ENCODE measurements around the gene FSTL4. TPM values are rescaled to one million over a fixed set of nuclear protein-coding genes. Genes with fewer than 3 reads are reported as not detected.
A peak's percentile ranks its signal among the peaks of the same experiment; 100 is the strongest.

FSTL4 gene
- total RNA-seq, 6 donors from 2014 or later = 0.49 to 4.6 (median 1.1) TPM

DNA sequence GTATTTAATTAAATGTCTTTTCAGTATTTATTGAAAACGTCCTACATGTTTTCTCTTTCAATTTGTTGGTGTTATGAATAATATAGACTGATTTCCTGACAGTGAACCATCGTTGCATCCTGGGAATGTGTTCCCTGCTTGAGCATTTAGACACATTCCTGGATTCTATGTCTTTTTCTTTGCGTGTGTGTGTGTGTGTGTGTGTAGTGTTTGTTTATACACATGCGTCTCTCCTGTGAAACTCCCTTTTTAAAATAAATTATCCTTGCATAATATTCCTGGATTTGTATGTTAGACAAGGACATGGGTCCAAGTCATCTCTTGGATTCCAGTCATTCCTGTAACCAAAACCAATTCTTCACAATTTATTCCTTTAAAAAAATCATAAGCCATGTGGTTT is 407.1 kb downstream of the FSTL4 start:
- Histone ChIP-seq H3K4me1 (no peaks in the 10 kb centered on the region), H3K4me3 (no peak overlapping the region), H3K27me3 (no peaks in the 10 kb centered on the region), H3K36me3 (no peaks in the 10 kb centered on the region), H3K9me3 (no peaks in the 10 kb centered on the region), H3K27ac (peak overlapping the region in 1 of 4 donors; percentile 14)
- DNase-seq = no peak
- ATAC-seq (ENCODE audit: low FRiP score in 2 of 2) = no peak
- TF ChIP-seq, protein P1, sequence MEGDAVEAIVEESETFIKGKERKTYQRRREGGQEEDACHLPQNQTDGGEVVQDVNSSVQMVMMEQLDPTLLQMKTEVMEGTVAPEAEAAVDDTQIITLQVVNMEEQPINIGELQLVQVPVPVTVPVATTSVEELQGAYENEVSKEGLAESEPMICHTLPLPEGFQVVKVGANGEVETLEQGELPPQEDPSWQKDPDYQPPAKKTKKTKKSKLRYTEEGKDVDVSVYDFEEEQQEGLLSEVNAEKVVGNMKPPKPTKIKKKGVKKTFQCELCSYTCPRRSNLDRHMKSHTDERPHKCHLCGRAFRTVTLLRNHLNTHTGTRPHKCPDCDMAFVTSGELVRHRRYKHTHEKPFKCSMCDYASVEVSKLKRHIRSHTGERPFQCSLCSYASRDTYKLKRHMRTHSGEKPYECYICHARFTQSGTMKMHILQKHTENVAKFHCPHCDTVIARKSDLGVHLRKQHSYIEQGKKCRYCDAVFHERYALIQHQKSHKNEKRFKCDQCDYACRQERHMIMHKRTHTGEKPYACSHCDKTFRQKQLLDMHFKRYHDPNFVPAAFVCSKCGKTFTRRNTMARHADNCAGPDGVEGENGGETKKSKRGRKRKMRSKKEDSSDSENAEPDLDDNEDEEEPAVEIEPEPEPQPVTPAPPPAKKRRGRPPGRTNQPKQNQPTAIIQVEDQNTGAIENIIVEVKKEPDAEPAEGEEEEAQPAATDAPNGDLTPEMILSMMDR (IDR thresholded peaks at IDR 0.05) = no peak
- no peak for TF ChIP-seq EP300 (IDR thresholded peaks at IDR 0.05)
- TF ChIP-seq POLR2AphosphoS5 (IDR thresholded peaks at IDR 0.05) = no peak
- TF ChIP-seq POLR2A (IDR thresholded peaks at IDR 0.05) = no peak
- 32 to 46% methylated on average over 4 of the region's 4 CpGs for WGBS, 2 donors

DNA sequence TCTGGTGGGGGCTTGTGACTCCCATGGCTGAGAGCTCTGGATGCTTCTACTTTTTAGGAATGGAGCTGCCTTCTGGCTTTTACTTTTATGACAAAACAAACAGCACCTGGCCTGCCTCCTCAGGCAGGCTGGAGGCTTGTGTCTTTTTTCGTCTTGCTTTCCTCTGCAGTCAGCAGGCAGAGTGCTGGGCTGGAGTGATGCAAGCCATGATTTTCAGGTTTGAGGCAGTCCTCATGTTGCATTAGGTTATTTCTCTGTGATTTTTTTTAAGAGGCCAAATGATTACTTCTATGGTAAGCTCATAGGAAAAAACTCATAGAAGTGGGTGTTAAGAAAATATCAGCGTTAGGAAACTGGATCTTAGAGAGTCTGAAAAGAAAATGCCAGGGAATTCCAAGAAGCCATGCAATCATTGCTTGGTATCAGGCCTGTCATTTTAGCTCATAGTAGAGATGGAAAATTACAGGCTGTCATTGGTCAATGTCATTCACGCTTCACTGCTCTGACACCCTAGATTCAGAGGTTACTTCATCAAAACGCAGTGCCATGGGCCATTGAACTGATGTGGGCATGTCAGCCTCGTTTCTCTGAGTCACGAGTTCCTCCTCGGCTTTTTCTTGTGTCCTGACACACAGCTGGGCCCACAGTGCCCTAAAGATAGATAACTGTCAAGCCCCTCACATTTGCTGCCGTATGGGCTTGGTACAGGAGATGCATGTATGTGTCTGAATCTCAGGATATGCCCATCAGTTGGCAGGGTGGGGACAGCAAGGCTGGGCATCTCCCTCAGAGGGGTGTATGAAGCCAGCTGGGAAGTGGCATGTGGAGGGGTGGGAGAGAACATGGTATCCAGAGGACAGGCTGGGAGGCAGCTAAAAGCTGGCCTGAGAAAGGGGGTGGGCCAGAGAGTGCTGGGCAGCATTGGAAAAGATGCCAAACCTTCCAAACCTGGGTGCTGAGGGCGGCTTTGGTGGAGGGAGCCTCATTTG is 408.7 kb downstream of the FSTL4 start:
- H3K27ac ChIP-seq = peak overlapping the region in 2 of 4 donors; percentile 7 to 42
- H3K4me3 ChIP-seq = no peak overlapping the region
- DNase-seq = no peak
- no peaks in the 10 kb centered on the region for H3K9me3 ChIP-seq
- no peaks in the 10 kb centered on the region for H3K36me3 ChIP-seq
- WGBS, 2 donors = 66 to 79% methylated on average over 9 of the region's 9 CpGs
- ATAC-seq (ENCODE audit: low FRiP score in 2 of 2) = no peak
- TF ChIP-seq POLR2AphosphoS5 (IDR thresholded peaks at IDR 0.05) (no peak), EP300 (IDR thresholded peaks at IDR 0.05) (no peak), POLR2A (IDR thresholded peaks at IDR 0.05) (no peak)
- TF ChIP-seq, protein P1 (IDR thresholded peaks at IDR 0.05) = no peak
- H3K27me3 ChIP-seq = no peaks in the 10 kb centered on the region
- no peaks in the 10 kb centered on the region for H3K4me1 ChIP-seq

DNA sequence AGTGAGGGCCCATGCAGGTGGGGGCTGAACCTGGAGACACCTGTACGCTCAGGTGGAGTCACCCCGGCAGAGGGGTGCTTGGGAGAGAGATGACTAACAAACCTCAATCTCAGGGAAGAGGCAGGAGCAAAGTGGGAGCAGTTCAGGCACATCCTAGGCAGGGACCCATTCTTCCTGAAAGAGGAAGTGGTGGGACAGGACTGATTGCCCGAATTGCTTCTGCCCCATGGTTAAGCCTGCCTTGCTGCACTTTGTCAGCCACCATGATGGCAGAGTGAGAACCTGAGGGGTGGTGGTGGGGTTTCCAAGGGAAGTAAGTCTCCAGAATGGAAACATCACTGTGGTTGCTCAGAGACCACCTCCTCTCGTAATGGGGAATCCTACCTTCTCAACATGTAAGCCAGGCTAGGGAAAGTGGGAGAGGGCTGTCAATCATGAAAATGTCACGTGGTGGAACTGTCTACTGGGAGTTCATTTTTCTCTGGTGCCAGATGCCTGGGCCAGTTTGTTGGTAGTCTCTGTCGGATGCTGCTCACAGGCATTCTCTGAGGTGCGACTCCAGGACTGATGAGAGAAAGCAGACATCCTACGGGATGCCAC is 410.2 kb downstream of the FSTL4 start:
- 92 to 98% methylated on average over 5 to 8 of the region's 8 CpGs for WGBS, 2 donors
- ATAC-seq (ENCODE audit: low FRiP score in 2 of 2) (no peak), DNase-seq (no peak)
- no peak for TF ChIP-seq POLR2AphosphoS5 (IDR thresholded peaks at IDR 0.05)
- TF ChIP-seq, protein P1 (IDR thresholded peaks at IDR 0.05) = no peak
- TF ChIP-seq POLR2A (IDR thresholded peaks at IDR 0.05) = no peak
- TF ChIP-seq EP300 (IDR thresholded peaks at IDR 0.05) = no peak
- no peaks in the 10 kb centered on the region for H3K36me3 ChIP-seq
- H3K4me3 ChIP-seq = no peak overlapping the region
- no peak overlapping the region for H3K27ac ChIP-seq
- no peaks in the 10 kb centered on the region for H3K4me1 ChIP-seq
- H3K27me3 ChIP-seq = no peaks in the 10 kb centered on the region
- no peaks in the 10 kb centered on the region for H3K9me3 ChIP-seq

DNA sequence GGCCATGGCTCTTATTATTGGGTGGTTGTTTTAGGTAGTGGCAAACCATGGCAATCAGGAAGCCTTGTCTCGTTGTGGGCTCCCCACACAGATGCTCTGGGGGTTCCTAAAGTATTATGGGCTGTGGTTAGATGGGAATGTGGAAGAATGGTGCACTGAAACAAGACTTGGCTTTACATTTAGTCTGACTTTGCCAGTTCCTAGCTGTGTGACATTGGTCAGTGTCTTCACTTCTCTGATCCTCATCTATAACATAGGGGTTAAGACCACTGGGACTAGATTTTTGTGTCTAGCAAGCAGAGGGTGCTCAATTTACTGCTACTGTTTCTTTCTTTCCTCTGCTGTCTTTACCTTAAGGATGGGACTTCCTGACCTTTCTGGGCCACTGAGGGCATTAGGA is 411.0 kb downstream of the FSTL4 start:
- no peaks in the 10 kb centered on the region for H3K4me1 ChIP-seq
- no peak for TF ChIP-seq POLR2AphosphoS5 (IDR thresholded peaks at IDR 0.05)
- TF ChIP-seq, protein P1 (IDR thresholded peaks at IDR 0.05) = no peak
- no peak for TF ChIP-seq POLR2A (IDR thresholded peaks at IDR 0.05)
- no peak for TF ChIP-seq EP300 (IDR thresholded peaks at IDR 0.05)

More for the DNA sequence above, 411.0 kb downstream of the FSTL4 start:
- no peak for DNase-seq
- no peaks in the 10 kb centered on the region for H3K27me3 ChIP-seq
- no peak overlapping the region for H3K4me3 ChIP-seq
- no peaks in the 10 kb centered on the region for H3K36me3 ChIP-seq
- no peaks in the 10 kb centered on the region for H3K9me3 ChIP-seq
- no peak for ATAC-seq (ENCODE audit: low FRiP score in 2 of 2)
- WGBS, 2 donors = 78 to 89% methylated on average over 1 of the region's 1 CpG
- H3K27ac ChIP-seq = no peak overlapping the region

All from upper lobe of left lung (tissue), 6 donors.